ENCODE results near the gene VPS11.

VPS11 gene

GRCh38 chr11:119088406-119088805 is 20.8 kb downstream of the VPS11 start:
- no peak for DNase-seq (ENCODE audit: low read depth)
- no peak for TF ChIP-seq CTCF (IDR thresholded peaks at IDR 0.05; ENCODE audit: low read depth, low read length, missing control alignments)
- no peak overlapping the region for H3K4me3 ChIP-seq (ENCODE audit: low read depth, low read length)

GRCh38 chr11:119089319-119089718 is 21.7 kb downstream of the VPS11 start:
- no peak for DNase-seq (ENCODE audit: low read depth)
- no peak overlapping the region for H3K4me3 ChIP-seq (ENCODE audit: low read depth, low read length)
- TF ChIP-seq CTCF (IDR thresholded peaks at IDR 0.05; ENCODE audit: low read depth, low read length, missing control alignments), result no peak

GRCh38 chr11:119091178-119091577 is 23.6 kb downstream of the VPS11 start:
- DNase-seq (ENCODE audit: low read depth), result no peak
- no peak for TF ChIP-seq CTCF (IDR thresholded peaks at IDR 0.05; ENCODE audit: low read depth, low read length, missing control alignments)
- H3K4me3 ChIP-seq (ENCODE audit: low read depth, low read length), result no peak overlapping the region; the same call in 1 of the 2 replicates

GRCh38 chr11:119091966-119092879 is 24.6 kb downstream of the VPS11 start:
- DNase-seq (ENCODE audit: low read depth), result no peak
- TF ChIP-seq CTCF (IDR thresholded peaks at IDR 0.05; ENCODE audit: low read depth, low read length, missing control alignments), result no peak
- peak overlapping the region; percentile 77 for H3K4me3 ChIP-seq (ENCODE audit: low read depth, low read length)

- no peak for TF ChIP-seq CTCF (IDR thresholded peaks at IDR 0.05; ENCODE audit: low read depth, low read length, missing control alignments)
- no peak for DNase-seq (ENCODE audit: low read depth)
- peak overlapping the region; percentile 77 for H3K4me3 ChIP-seq (ENCODE audit: low read depth, low read length)
These were observed 25.5 kb downstream of the VPS11 start for GRCh38 chr11:119092880-119093842.

- TF ChIP-seq CTCF (IDR thresholded peaks at IDR 0.05; ENCODE audit: low read depth, low read length, missing control alignments), result no peak
- peak overlapping the region; percentile 77 for H3K4me3 ChIP-seq (ENCODE audit: low read depth, low read length)
- DNase-seq (ENCODE audit: low read depth), result no peak
These were observed 26.6 kb downstream of the VPS11 start for GRCh38 chr11:119093942-119094815.

All from GM12864 (cell line).